Measurements from ENCODE around the gene AP1B1.

AP1B1 gene

GRCh38 chr22:29312218-29313125, 75.9 kb downstream of the AP1B1 start:
- ChIA-PET CTCF (interaction anchor here (0.7 to 3.4 kb wide), 9 partner anchors 9 to 73 kb away, joined by 3 to 13 read pairs (median 5); no protein-coding TSS in a partner anchor), POLR2A (interaction anchor here (0.7 kb wide), 1 partner anchor 47 kb away, joined by 3 read pairs; no protein-coding TSS in a partner anchor)
- H3K4me3 ChIP-seq (ENCODE audit: low read depth, low read length): no peak overlapping the region
- TF ChIP-seq CTCF (IDR thresholded peaks at IDR 0.05; ENCODE audit: insufficient read depth, low read length, missing control alignments): no peak
- no peak for DNase-seq (ENCODE audit: low read depth, low spot score)

GRCh38 chr22:29311464-29312217, 76.7 kb downstream of the AP1B1 start:
- ChIA-PET CTCF (interaction anchor here (1.3 to 3.4 kb wide), 3 partner anchors 14 to 48 kb away, joined by 5 to 13 read pairs (median 7); no protein-coding TSS in a partner anchor), POLR2A (no interaction called here)
- no peak for DNase-seq (ENCODE audit: low read depth, low spot score)
- H3K4me3 ChIP-seq (ENCODE audit: low read depth, low read length): no peak overlapping the region
- TF ChIP-seq CTCF (IDR thresholded peaks at IDR 0.05; ENCODE audit: insufficient read depth, low read length, missing control alignments): no peak

GRCh38 chr22:29310863-29311339, 77.5 kb downstream of the AP1B1 start:
- peak; percentile 75 for DNase-seq (ENCODE audit: low read depth, low spot score)
- ChIA-PET CTCF (interaction anchor here (0.8 to 1.3 kb wide), 2 partner anchors 30 to 48 kb away, joined by 3 to 5 read pairs; no protein-coding TSS in a partner anchor), POLR2A (no interaction called here)
- no peak for TF ChIP-seq CTCF (IDR thresholded peaks at IDR 0.05; ENCODE audit: insufficient read depth, low read length, missing control alignments)
- no peak overlapping the region for H3K4me3 ChIP-seq (ENCODE audit: low read depth, low read length)

GRCh38 chr22:29310065-29310862, 78.1 kb downstream of the AP1B1 start:
- POLR2A ChIA-PET: no interaction called here
- DNase-seq (ENCODE audit: low read depth, low spot score): no peak
- TF ChIP-seq CTCF (IDR thresholded peaks at IDR 0.05; ENCODE audit: insufficient read depth, low read length, missing control alignments): no peak
- H3K4me3 ChIP-seq (ENCODE audit: low read depth, low read length): no peak overlapping the region
- CTCF ChIA-PET: interaction anchor here (0.8 to 1.3 kb wide), 2 partner anchors 30 to 49 kb away, joined by 3 to 5 read pairs; no protein-coding TSS in a partner anchor

GRCh38 chr22:29309332-29310064, 78.9 kb downstream of the AP1B1 start:
- CTCF ChIA-PET: no interaction called here
- H3K4me3 ChIP-seq (ENCODE audit: low read depth, low read length): no peak overlapping the region
- TF ChIP-seq CTCF (IDR thresholded peaks at IDR 0.05; ENCODE audit: insufficient read depth, low read length, missing control alignments): no peak
- DNase-seq (ENCODE audit: low read depth, low spot score): no peak
- POLR2A ChIA-PET: no interaction called here

Data from AG04449 (cell line).